HL-60 (cell line): ENCODE measurements around the gene MAP3K20.
"Not testable (repeated sequence)": the region's sequence is repeated elsewhere in the genome, so short reads cannot be mapped to it uniquely, and the experiment has no call there.

ENCODE experiments used
- DNase-seq, 2 experiments: peaks; one replicate each; pipeline ENCODE4 v3.0.0-alpha.2; 2010 to 2020; ENCODE audit warnings: low read depth in 1 of 2, low spot score in 1 of 2
- H3K27ac ChIP-seq: fragments of 250-450 bp; sonication (Bioruptor Pico); replicated peaks from 2 replicates; pipeline ENCODE4 v1.5.1; 2020; ENCODE audit warnings: mild to moderate bottlenecking, moderate library complexity
- H3K27me3 ChIP-seq: fragments of 250-450 bp; sonication (Bioruptor Pico); 2 replicates; pipeline ENCODE4 v1.5.1; 2021; ENCODE audit warnings: mild to moderate bottlenecking, moderate library complexity; ENCODE audit not compliant: insufficient read depth, poor library complexity, severe bottlenecking
- H3K4me3 ChIP-seq: replicated peaks from 2 replicates; pipeline ENCODE4 v1.5.1; 2011; ENCODE audit warnings: mild to moderate bottlenecking, control low read depth, low read length; ENCODE audit not compliant: insufficient read depth
- GABPA ChIP-seq: IDR thresholded peaks from 2 replicates; pipeline ENCODE4 v1.6.1; 2012; ENCODE audit warnings: low read depth
- POLR2AphosphoS5 ChIP-seq: IDR thresholded peaks from 2 replicates; pipeline ENCODE4 v1.6.1; 2012; ENCODE audit warnings: low read depth
- SPI1 ChIP-seq: IDR thresholded peaks from 2 replicates; pipeline ENCODE4 v1.6.1; 2012; ENCODE audit warnings: low read depth, mild to moderate bottlenecking, borderline replicate concordance
- TF ChIP-seq, protein P1 (sequence below): IDR thresholded peaks from 2 replicates; pipeline ENCODE4 v1.6.1; 2012; ENCODE audit warnings: low read depth; ENCODE audit not compliant: insufficient replicate concordance
- TF ChIP-seq, protein P2 (sequence below): IDR thresholded peaks from one replicate; pipeline ENCODE4 v1.5.1; 2011; ENCODE audit warnings: low read length, control low read depth, inconsistent platforms; ENCODE audit not compliant: insufficient read depth

Gene MAP3K20

DNA sequence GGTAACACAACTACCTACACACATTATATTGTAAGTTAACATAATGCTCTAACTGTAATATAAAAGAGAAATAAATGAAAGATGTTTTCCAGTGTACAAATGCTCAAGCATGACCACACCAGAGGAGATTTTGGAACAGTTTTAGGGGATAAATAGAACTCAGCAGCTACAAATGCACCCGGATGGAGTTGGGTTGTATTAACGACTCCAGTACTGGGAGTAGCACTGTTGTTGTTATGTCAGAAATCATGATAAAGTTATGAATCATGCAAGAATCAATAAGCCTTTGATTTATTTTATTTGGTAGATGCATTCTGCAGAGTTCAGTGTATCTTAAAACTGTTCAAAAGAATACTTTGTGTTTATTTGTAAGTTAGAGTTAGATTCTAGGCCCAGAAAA is 126.9 kb downstream of the MAP3K20 start:
- no peak overlapping the region for H3K27ac ChIP-seq
- TF ChIP-seq GABPA: no peak
- TF ChIP-seq POLR2AphosphoS5: no peak
- TF ChIP-seq, protein P1, sequence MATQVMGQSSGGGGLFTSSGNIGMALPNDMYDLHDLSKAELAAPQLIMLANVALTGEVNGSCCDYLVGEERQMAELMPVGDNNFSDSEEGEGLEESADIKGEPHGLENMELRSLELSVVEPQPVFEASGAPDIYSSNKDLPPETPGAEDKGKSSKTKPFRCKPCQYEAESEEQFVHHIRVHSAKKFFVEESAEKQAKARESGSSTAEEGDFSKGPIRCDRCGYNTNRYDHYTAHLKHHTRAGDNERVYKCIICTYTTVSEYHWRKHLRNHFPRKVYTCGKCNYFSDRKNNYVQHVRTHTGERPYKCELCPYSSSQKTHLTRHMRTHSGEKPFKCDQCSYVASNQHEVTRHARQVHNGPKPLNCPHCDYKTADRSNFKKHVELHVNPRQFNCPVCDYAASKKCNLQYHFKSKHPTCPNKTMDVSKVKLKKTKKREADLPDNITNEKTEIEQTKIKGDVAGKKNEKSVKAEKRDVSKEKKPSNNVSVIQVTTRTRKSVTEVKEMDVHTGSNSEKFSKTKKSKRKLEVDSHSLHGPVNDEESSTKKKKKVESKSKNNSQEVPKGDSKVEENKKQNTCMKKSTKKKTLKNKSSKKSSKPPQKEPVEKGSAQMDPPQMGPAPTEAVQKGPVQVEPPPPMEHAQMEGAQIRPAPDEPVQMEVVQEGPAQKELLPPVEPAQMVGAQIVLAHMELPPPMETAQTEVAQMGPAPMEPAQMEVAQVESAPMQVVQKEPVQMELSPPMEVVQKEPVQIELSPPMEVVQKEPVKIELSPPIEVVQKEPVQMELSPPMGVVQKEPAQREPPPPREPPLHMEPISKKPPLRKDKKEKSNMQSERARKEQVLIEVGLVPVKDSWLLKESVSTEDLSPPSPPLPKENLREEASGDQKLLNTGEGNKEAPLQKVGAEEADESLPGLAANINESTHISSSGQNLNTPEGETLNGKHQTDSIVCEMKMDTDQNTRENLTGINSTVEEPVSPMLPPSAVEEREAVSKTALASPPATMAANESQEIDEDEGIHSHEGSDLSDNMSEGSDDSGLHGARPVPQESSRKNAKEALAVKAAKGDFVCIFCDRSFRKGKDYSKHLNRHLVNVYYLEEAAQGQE: no peak
- TF ChIP-seq, protein P2, sequence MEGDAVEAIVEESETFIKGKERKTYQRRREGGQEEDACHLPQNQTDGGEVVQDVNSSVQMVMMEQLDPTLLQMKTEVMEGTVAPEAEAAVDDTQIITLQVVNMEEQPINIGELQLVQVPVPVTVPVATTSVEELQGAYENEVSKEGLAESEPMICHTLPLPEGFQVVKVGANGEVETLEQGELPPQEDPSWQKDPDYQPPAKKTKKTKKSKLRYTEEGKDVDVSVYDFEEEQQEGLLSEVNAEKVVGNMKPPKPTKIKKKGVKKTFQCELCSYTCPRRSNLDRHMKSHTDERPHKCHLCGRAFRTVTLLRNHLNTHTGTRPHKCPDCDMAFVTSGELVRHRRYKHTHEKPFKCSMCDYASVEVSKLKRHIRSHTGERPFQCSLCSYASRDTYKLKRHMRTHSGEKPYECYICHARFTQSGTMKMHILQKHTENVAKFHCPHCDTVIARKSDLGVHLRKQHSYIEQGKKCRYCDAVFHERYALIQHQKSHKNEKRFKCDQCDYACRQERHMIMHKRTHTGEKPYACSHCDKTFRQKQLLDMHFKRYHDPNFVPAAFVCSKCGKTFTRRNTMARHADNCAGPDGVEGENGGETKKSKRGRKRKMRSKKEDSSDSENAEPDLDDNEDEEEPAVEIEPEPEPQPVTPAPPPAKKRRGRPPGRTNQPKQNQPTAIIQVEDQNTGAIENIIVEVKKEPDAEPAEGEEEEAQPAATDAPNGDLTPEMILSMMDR: no peak
- TF ChIP-seq SPI1: no peak
- no peaks in the 10 kb centered on the region for H3K27me3 ChIP-seq
- no peak overlapping the region for H3K4me3 ChIP-seq
- DNase-seq: no peak

DNA sequence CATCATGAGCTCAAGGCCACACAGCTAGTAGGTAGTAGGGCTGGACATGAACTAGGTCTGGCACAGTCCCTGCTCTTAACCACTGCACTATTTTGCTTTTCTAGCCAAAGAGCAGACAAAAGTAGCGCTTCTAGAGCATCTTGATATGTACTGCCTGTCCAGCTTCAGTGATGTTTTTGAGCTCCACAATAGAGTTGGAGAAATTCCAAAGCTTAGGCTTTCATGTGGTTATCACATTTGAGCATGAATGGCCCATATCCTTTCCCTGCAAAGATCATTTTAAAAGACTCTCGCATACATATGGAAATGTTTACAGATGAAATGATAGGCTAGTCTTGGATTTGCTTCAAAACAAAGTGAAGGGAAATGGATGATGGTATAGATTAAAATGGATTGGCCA is 128.7 kb downstream of the MAP3K20 start:
- no peak overlapping the region for H3K27ac ChIP-seq
- no peaks in the 10 kb centered on the region for H3K27me3 ChIP-seq
- TF ChIP-seq GABPA (no peak), POLR2AphosphoS5 (no peak), SPI1 (no peak)
- TF ChIP-seq, protein P1: no peak
- TF ChIP-seq, protein P2: no peak
- H3K4me3 ChIP-seq: no peak overlapping the region
- no peak for DNase-seq

DNA sequence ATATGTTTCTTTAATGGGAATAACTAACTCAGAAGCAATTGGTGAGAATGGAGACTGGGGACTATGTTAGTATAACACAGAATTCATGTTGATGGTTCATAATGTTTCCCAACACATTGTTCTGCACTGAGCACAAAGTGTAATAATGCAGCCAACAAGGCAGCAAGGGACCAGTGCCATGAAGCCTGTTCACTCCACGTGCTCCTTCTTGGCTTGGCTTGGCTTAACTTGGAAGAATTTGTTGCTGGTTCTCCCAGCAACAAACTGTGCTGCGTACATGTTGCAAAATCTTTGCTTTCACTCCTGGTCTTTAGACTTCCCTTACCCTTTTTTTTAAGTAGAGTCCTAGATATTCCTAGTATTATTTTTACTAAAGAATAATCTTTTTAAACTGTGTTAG is 129.7 kb downstream of the MAP3K20 start:
- Histone ChIP-seq H3K4me3 (no peak overlapping the region), H3K27ac (no peak overlapping the region), H3K27me3 (no peaks in the 10 kb centered on the region)
- no peak for DNase-seq
- TF ChIP-seq POLR2AphosphoS5 (no peak), SPI1 (no peak), GABPA (no peak)
- TF ChIP-seq, protein P1: no peak
- TF ChIP-seq, protein P2: no peak

DNA sequence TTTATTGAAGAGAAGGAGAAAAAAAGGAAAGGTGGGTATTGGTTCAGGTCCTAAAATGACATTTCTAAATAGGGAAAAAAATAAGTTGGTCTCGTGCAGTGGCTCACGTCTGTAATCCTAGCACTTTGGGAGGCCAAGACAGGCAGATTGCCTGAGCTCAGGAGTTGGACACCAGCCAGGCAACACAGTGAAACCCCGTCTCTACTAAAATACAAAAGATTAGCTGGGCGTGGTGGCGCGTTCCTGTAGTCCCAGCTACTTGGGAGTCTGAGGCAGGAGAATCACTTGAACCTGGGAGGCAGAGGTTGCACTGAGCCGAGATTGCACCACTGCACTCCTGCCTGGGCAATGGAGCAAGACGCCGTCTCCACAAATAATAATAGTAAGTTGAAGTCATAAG is 131.5 kb downstream of the MAP3K20 start:
- not testable (repeated sequence) for H3K4me3 ChIP-seq, DNase-seq, H3K27me3 ChIP-seq, H3K27ac ChIP-seq
